ENCODE results near the gene TREH. TPM values are rescaled to one million over a fixed set of nuclear protein-coding genes. Genes with fewer than 3 reads are reported as not detected.

TREH gene
- total RNA-seq, 1 donor from 2014 or later, result not detected

DNA sequence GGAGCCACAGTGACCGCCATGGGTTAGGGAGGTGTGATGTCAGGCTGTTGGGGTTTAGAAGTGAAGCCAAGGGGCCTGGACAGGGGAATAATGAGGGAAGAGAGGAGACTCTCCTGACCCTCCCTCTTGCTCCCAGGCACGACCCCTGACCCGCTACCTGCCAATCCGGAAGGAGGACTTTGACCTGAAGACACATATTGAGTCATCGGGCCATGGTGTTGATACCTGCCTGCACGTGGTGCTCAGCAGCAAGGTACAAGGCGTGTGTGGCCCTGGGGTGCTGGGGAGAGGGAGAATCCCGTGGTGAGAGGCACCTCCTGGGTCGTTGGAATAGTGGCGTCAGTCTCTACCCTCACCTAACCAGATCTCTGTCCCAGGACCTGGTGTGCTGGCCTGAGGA, 29.5 kb downstream of the TREH start:
- H3K27me3 Mint-ChIP-seq (ENCODE audit: low read depth, unreplicated experiment), result no peaks in the 10 kb centered on the region
- H2AFZ ChIP-seq (ENCODE audit: low read depth, low read length), result no peak overlapping the region
- TF ChIP-seq, protein P1, sequence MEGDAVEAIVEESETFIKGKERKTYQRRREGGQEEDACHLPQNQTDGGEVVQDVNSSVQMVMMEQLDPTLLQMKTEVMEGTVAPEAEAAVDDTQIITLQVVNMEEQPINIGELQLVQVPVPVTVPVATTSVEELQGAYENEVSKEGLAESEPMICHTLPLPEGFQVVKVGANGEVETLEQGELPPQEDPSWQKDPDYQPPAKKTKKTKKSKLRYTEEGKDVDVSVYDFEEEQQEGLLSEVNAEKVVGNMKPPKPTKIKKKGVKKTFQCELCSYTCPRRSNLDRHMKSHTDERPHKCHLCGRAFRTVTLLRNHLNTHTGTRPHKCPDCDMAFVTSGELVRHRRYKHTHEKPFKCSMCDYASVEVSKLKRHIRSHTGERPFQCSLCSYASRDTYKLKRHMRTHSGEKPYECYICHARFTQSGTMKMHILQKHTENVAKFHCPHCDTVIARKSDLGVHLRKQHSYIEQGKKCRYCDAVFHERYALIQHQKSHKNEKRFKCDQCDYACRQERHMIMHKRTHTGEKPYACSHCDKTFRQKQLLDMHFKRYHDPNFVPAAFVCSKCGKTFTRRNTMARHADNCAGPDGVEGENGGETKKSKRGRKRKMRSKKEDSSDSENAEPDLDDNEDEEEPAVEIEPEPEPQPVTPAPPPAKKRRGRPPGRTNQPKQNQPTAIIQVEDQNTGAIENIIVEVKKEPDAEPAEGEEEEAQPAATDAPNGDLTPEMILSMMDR (IDR thresholded peaks at IDR 0.05; ENCODE audit: insufficient read depth, low read depth, low read length), result no peak
- TF ChIP-seq EZH2 (IDR thresholded peaks at IDR 0.05; ENCODE audit: insufficient read depth, low read length), result no peak
- H3K4me1 ChIP-seq (ENCODE audit: insufficient read depth, low read length), result no peaks in the 10 kb centered on the region
- H3K9me3 ChIP-seq (ENCODE audit: insufficient read depth, low read depth, low read length), result no peaks in the 10 kb centered on the region
- H3K4me1 Mint-ChIP-seq (ENCODE audit: low read depth, unreplicated experiment), result peaks cover 5% of the 10 kb centered on the region
- no peaks in the 10 kb centered on the region for H3K9me3 Mint-ChIP-seq (ENCODE audit: unreplicated experiment)
- peak overlapping the region; percentile 62 for H3K27ac Mint-ChIP-seq (ENCODE audit: unreplicated experiment)
- no peak overlapping the region for H3K4me2 ChIP-seq (ENCODE audit: low read length)
- H3K9ac ChIP-seq (ENCODE audit: low read length), result no peak overlapping the region
- H3K4me3 ChIP-seq (ENCODE audit: insufficient read depth, low read depth, low read length), result no peak overlapping the region
- H3K4me3 Mint-ChIP-seq (ENCODE audit: unreplicated experiment), result no peak overlapping the region
- FAIRE-seq, result no peak
- peaks cover 43% of the 10 kb centered on the region for H3K36me3 Mint-ChIP-seq (ENCODE audit: low read depth, unreplicated experiment)
- no peak for DNase-seq (ENCODE audit: low read depth)
- no peak overlapping the region for H3K27ac ChIP-seq (ENCODE audit: low read depth, low read length)
- peaks cover 89% of the 10 kb centered on the region for H4K20me1 ChIP-seq (ENCODE audit: insufficient read depth, low read length)
- H3K27me3 ChIP-seq (ENCODE audit: insufficient read depth, low read length), result no peaks in the 10 kb centered on the region
- H3K36me3 ChIP-seq (ENCODE audit: insufficient read depth, low read length), result peaks cover 71% of the 10 kb centered on the region
- H3K79me2 ChIP-seq (ENCODE audit: insufficient read depth, low read length), result peaks cover 39% of the 10 kb centered on the region

DNA sequence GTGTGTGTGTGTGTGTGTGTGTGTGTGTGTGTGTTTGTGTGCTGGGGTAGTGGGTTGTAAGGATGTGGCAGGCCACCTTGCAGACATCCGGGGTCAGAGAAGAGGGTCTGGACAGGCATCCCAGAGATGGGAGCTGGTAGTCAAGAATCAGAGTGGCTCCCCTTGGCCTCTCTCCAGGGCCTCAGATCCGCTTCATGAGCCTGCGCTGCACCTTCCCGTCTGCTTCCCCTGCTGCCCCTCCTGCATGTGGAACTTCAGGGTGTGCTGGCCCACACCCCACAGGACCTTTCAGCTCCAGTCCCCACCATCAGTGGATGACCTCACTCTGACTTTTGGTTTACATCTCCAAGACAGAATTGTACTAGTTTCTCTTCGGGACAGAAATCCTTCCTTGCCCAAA, 31.2 kb downstream of the TREH start:
- Histone ChIP-seq H3K27me3 (ENCODE audit: insufficient read depth, low read length) (no peaks in the 10 kb centered on the region), H3K4me1 (ENCODE audit: insufficient read depth, low read length) (no peaks in the 10 kb centered on the region), H3K36me3 (ENCODE audit: insufficient read depth, low read length) (peaks cover 70% of the 10 kb centered on the region), H3K4me2 (ENCODE audit: low read length) (no peak overlapping the region), H3K27ac (ENCODE audit: low read depth, low read length) (no peak overlapping the region), H3K9me3 (ENCODE audit: insufficient read depth, low read depth, low read length) (no peaks in the 10 kb centered on the region), H3K4me3 (ENCODE audit: insufficient read depth, low read depth, low read length) (no peak overlapping the region), H3K79me2 (ENCODE audit: insufficient read depth, low read length) (peaks cover 49% of the 10 kb centered on the region), H3K9ac (ENCODE audit: low read length) (no peak overlapping the region), H2AFZ (ENCODE audit: low read depth, low read length) (no peak overlapping the region), H4K20me1 (ENCODE audit: insufficient read depth, low read length) (peaks cover 95% of the 10 kb centered on the region)
- Mint-ChIP-seq H3K9me3 (ENCODE audit: unreplicated experiment) (no peaks in the 10 kb centered on the region), H3K27me3 (ENCODE audit: low read depth, unreplicated experiment) (no peaks in the 10 kb centered on the region), H3K4me1 (ENCODE audit: low read depth, unreplicated experiment) (peaks cover 5% of the 10 kb centered on the region), H3K4me3 (ENCODE audit: unreplicated experiment) (no peak overlapping the region), H3K27ac (ENCODE audit: unreplicated experiment) (no peak overlapping the region), H3K36me3 (ENCODE audit: low read depth, unreplicated experiment) (peaks cover 44% of the 10 kb centered on the region)
- TF ChIP-seq, protein P1 (IDR thresholded peaks at IDR 0.05; ENCODE audit: insufficient read depth, low read depth, low read length), result no peak
- no peak for TF ChIP-seq EZH2 (IDR thresholded peaks at IDR 0.05; ENCODE audit: insufficient read depth, low read length)
- DNase-seq (ENCODE audit: low read depth) (no peak), FAIRE-seq (no peak)

DNA sequence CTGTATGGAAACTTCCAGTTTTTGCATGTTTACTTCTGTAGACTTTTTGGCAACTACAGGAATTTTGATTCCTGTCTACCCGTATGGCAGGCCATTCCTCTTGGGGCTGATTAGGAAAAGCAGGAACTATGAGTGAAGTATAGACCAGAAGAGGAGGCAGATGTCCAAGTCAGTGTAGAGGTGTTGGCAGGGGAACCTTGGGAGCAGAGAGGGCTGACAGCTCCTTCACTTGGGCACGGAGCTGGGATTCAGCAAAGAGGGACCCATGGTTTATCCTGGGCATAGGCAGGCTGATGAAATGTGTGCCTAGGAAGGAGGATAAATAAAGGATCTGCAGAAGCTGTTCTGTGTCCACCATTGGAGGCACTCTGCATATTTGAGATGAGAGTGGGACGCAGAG, 33.1 kb downstream of the TREH start:
- DNase-seq (ENCODE audit: low read depth), result no peak
- H3K36me3 Mint-ChIP-seq (ENCODE audit: low read depth, unreplicated experiment), result peaks cover 50% of the 10 kb centered on the region
- Histone ChIP-seq H2AFZ (ENCODE audit: low read depth, low read length) (no peak overlapping the region), H3K4me2 (ENCODE audit: low read length) (no peak overlapping the region), H3K36me3 (ENCODE audit: insufficient read depth, low read length) (peaks cover 68% of the 10 kb centered on the region), H3K79me2 (ENCODE audit: insufficient read depth, low read length) (peaks cover 55% of the 10 kb centered on the region), H3K27ac (ENCODE audit: low read depth, low read length) (no peak overlapping the region), H3K4me3 (ENCODE audit: insufficient read depth, low read depth, low read length) (no peak overlapping the region), H3K27me3 (ENCODE audit: insufficient read depth, low read length) (no peaks in the 10 kb centered on the region), H3K9ac (ENCODE audit: low read length) (no peak overlapping the region), H4K20me1 (ENCODE audit: insufficient read depth, low read length) (peaks cover 96% of the 10 kb centered on the region), H3K4me1 (ENCODE audit: insufficient read depth, low read length) (no peaks in the 10 kb centered on the region), H3K9me3 (ENCODE audit: insufficient read depth, low read depth, low read length) (no peaks in the 10 kb centered on the region)
- H3K9me3 Mint-ChIP-seq (ENCODE audit: unreplicated experiment), result no peaks in the 10 kb centered on the region
- no peak overlapping the region for H3K4me3 Mint-ChIP-seq (ENCODE audit: unreplicated experiment)
- no peaks in the 10 kb centered on the region for H3K27me3 Mint-ChIP-seq (ENCODE audit: low read depth, unreplicated experiment)
- FAIRE-seq, result no peak
- no peak for TF ChIP-seq EZH2 (IDR thresholded peaks at IDR 0.05; ENCODE audit: insufficient read depth, low read length)
- TF ChIP-seq, protein P1 (IDR thresholded peaks at IDR 0.05; ENCODE audit: insufficient read depth, low read depth, low read length), result no peak
- no peak overlapping the region for H3K27ac Mint-ChIP-seq (ENCODE audit: unreplicated experiment)
- peaks cover 7% of the 10 kb centered on the region for H3K4me1 Mint-ChIP-seq (ENCODE audit: low read depth, unreplicated experiment)
